GM10266 (cell line): ENCODE measurements around the gene PDCD7.
"Not testable (repeated sequence)": the region's sequence is repeated elsewhere in the genome, so short reads cannot be mapped to it uniquely, and the experiment has no call there.

Experiments
- DNase-seq: peaks from one replicate; pipeline ENCODE4 v3.0.0; 2012; ENCODE audit errors: extremely low spot score
- CTCF ChIP-seq: IDR thresholded peaks from 2 replicates; pipeline ENCODE4 v1.5.1; 2012; ENCODE audit warnings: mild to moderate bottlenecking, low read depth; ENCODE audit not compliant: control insufficient read depth, insufficient read depth; ENCODE audit errors: missing control alignments

Gene PDCD7

GRCh38 chr15:65154720-65155119, 21.1 kb upstream of the PDCD7 start:
- TF ChIP-seq CTCF = no peak
- DNase-seq = no peak

- TF ChIP-seq CTCF = no peak
- no peak for DNase-seq
Measured at GRCh38 chr15:65147902-65148301, 14.3 kb upstream of the PDCD7 start.

GRCh38 chr15:65146438-65146837, 12.8 kb upstream of the PDCD7 start:
- TF ChIP-seq CTCF = no peak
- DNase-seq = no peak

- DNase-seq = not testable (repeated sequence)
Measured at GRCh38 chr15:65138631-65139030, 5.0 kb upstream of the PDCD7 start.

GRCh38 chr15:65137893-65138292, 4.3 kb upstream of the PDCD7 start:
- not testable (repeated sequence) for DNase-seq

- DNase-seq = not testable (repeated sequence)
Measured at GRCh38 chr15:65137089-65137488, 3.5 kb upstream of the PDCD7 start.

GRCh38 chr15:65134538-65134937, 930 bp upstream of the PDCD7 start:
- no peak for TF ChIP-seq CTCF

GRCh38 chr15:65132878-65133547, 595 bp downstream of the PDCD7 start:
- TF ChIP-seq CTCF = no peak
- DNase-seq = peak; percentile 71

More at GRCh38 chr15:65134538-65134937, 930 bp upstream of the PDCD7 start:
- no peak for DNase-seq

GRCh38 chr15:65130941-65131340, 2.7 kb downstream of the PDCD7 start:
- TF ChIP-seq CTCF = no peak
- no peak for DNase-seq
